Measurements from ENCODE around the gene ERCC3.

DNA sequence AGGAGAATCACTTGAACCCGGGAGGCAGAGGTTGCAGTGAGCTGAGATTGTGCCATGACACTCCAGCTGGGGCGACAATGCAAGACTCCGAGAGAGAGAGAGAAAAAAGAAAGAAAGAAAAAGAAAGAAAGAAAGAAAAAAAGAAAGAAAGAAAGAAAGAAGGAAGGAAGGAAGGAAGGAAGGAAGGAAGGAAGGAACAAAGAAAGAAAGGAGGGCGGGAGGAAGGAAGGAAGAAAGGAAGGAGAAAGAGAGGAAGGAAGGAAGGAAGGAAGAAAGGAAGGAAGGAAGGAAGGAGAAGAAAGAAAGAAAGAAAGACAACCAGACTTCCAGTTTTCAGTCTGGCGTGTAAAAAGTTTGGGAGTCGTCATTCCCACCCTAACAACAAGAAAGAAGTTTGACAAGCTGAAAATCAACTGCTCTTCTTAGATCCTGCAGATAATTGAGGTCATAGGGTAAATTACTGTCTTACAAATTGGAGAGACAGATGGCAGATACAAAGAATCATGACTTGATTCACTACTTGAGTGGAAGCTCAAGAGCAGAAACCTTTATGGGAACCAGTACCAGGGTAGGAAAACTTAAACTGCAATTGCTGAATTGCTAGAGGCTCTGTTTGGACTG, 58.8 kb downstream of the ERCC3 start:
- TF ChIP-seq, protein P1, sequence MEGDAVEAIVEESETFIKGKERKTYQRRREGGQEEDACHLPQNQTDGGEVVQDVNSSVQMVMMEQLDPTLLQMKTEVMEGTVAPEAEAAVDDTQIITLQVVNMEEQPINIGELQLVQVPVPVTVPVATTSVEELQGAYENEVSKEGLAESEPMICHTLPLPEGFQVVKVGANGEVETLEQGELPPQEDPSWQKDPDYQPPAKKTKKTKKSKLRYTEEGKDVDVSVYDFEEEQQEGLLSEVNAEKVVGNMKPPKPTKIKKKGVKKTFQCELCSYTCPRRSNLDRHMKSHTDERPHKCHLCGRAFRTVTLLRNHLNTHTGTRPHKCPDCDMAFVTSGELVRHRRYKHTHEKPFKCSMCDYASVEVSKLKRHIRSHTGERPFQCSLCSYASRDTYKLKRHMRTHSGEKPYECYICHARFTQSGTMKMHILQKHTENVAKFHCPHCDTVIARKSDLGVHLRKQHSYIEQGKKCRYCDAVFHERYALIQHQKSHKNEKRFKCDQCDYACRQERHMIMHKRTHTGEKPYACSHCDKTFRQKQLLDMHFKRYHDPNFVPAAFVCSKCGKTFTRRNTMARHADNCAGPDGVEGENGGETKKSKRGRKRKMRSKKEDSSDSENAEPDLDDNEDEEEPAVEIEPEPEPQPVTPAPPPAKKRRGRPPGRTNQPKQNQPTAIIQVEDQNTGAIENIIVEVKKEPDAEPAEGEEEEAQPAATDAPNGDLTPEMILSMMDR (IDR thresholded peaks at IDR 0.05), result no peak
- no peak for TF ChIP-seq POLR2A (IDR thresholded peaks at IDR 0.05)

Data from stomach (tissue), 4 donors.